Hepatic stellate cell (primary cell): ENCODE results near the gene YIF1A.
A peak's percentile ranks its signal among the peaks of the same experiment; 100 is the strongest.

ENCODE experiments used
- DNase-seq: peaks from one replicate; pipeline ENCODE4 v3.0.0; 2011; ENCODE audit warnings: low spot score

The YIF1A gene, protein sequence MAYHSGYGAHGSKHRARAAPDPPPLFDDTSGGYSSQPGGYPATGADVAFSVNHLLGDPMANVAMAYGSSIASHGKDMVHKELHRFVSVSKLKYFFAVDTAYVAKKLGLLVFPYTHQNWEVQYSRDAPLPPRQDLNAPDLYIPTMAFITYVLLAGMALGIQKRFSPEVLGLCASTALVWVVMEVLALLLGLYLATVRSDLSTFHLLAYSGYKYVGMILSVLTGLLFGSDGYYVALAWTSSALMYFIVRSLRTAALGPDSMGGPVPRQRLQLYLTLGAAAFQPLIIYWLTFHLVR

DNA sequence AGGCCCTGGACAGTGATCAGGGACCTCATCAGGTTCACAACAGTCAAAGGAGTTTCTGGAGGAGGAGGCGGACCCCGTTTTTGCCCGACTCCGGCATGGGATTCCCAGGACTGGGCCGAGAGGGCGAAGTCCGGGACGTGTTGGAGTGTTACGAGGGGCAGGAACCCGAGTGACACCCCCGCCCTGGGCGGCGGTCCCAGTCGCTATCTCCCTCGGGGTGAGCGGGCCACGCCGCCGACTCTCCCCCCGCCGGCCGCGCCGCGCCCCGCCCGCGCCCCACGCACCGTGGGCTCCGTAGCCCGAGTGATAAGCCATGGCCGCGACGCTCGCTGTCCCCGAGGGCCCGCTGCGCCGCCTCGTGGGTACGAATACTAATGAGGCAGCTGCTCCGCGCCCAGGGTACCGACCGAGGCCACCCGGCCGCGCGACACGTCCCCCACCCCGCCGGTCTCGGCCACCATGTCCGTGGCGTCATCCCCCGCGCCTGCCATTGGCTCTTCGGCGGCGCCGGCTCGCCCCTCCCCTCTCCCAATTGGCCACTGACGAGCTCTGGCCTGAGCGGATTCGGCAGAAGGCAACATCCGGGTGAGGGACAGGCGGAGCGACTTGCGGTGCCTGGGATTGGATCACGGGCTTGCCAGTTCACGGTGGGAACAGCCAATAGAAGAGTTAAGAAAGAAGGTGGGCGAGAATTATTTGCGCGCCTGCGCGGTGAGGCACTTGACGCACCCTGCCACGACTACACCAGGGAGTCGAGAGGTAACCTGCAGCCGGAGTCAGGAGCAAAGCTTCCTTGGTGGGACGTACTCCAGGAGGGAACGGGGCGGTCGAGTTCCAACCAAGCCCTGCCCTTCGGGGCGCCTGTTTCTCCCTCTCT lies at the start of gene YIF1A:
Gene YIF1A (minus strand): TSS at position 473 of the 877 bp plus-strand sequence. CDS start 158 bp downstream, at position 315.
- peak; percentile 100 for DNase-seq

DNA sequence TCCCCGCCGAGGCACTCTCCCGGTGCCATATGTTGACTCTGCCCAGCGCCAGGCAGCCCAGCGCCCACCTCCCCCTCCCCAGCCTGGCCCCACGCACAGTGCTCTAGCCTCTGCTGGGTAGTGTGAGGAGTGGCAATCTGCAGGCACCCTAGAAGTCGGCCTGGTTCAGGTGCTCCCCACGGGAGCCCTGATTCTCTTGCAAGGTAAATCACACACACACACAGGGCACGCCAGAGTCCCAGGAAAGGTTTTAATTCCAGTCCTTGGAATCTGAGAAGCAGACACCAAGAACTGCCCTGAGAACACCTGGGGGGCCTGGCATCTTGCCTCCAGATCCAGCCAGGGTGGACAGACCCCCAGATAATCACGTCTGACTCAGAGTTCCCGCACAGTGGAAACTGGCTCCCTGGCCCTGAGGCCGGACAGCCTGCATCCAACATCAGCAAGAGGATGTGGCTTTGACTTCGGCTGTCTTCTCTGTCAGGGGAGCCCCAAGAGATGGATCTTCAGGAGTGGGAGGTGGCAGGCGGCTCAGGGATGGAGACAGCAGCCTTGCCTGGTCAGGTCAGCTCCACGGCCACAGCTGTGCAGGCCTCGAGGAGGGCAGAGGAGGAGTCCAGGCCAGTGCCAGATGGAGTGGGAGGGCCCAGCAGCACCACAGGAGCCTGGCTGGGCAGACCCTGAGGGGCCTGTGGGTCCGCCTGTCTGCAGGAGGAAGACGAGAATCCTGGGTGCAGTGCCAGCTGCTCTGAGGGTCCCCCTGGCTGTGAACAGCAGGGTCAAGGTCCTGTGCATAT lies 48.4 kb upstream of the YIF1A start:
- DNase-seq = no peak

DNA sequence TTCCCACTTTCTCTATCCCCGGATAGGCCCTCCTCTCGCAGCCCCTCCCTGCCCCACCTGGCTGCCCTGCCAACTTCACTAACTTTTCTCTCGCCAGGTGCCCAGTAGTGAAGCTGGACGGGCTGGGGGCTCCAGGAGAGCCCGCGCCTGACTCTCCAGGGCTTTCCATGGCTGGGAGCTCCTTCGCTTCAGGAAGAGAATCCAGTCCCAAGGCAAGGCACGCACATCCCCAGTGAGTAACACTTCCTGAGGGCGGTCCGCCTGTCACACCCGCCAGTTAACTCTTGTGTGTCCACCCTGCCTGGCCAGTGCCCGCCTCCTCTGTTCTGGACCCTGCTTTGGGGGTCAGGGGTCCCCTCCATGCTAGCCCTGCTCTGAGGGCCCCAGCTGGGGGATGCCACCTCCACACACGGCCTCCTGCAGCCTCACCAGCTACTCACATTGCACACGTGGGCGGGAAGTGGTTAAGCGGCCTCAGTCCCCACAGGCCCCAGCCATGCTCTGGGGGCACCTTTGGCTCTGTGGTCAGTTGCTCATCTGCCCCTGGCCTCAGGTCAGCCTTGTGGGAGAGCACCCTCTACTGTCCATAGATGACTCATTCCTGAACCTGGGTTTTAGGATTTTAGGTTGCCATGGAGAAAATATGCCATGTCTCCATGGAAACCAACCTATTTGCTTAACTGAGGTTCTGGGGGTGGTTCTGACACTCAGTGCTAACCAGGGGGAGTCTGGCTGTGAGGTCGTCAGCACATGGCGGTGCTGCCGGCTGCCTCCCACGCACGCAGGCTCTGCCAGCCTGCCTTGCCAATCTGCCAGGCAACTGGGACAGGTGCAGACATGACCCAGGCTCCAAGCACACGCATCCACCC lies 47.5 kb upstream of the YIF1A start, which contains the start of gene RIN1:
Gene RIN1 (minus strand): TSS at position 201 of the 869 bp plus-strand sequence. CDS start 32 bp downstream, at position 169.
- peak; percentile 100 for DNase-seq

DNA sequence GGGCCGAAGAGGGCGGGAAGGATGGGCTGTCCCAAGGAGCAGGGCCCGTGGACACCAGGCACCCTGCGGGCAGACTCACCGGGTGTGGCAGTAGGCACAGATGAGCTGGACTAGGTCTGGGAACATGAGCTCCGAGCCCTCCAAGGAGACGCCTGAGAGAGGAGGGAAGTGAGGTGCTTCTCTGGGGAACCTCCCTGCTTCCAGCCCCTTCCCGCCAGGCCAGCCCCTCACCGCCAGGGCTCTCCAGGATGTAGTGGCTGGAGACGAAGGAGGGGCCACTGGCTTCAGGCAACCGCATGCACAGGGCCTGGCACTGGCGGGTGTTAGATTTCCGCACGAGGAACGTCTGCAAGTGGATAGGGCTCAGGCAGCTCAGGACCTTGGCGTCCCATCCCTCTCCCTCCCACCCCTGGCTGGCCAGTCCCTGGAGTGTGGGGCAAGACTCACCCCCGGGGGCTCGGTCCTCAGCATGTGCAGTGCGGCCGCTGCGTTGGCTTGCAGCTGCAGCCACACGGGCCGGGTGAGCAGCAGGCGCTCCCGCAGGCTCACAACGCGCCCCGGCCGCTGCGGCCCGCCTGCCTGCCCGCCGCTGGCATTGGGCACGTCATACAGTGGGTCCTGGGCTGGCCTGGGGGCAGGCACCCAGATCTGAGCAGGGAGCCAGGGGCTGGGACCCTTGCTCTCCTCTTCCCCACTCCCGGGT lies 46.7 kb upstream of the YIF1A start:
- DNase-seq = peak; percentile 75

DNA sequence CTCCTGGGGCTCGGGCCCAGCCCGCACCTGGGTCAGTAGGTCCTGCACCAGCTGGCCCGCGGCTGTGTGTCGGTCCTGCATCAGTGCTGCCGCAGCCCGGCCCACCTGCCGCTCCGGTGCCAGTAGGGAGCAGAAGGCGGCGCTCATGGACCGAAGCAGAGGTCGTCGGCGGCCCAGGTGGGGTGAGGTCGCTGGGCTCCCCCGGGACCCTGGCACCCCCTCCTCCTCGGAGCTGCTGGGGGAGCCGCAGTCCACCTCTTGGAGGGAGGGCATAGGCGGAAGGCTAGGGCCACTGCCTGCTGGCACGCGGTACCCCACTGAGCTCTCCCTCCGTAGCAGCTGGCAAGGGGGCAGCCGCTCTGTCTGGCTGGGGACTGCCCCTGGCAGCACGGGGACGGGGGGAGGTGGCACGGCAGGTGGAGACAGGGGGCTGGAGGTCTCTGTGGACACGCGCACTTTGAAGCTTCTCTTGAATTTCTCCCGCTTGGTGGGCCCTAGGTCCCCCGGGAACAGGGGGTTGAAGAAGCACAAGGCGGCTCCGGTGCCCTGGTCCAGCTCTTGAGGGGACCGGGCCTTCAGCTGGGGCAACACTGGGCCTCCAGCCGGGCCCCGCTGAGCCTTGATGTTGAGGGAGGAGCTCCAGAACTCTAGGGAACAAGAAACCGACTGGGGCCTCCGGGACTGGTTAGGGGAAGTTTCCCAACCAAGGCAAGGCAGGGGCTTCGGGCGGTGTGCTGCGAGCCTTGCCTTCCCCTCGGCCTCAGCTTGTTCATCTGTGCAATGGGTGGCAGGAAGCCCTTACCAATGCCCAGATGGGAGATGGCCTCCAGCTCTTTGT lies 45.9 kb upstream of the YIF1A start:
- no peak for DNase-seq

DNA sequence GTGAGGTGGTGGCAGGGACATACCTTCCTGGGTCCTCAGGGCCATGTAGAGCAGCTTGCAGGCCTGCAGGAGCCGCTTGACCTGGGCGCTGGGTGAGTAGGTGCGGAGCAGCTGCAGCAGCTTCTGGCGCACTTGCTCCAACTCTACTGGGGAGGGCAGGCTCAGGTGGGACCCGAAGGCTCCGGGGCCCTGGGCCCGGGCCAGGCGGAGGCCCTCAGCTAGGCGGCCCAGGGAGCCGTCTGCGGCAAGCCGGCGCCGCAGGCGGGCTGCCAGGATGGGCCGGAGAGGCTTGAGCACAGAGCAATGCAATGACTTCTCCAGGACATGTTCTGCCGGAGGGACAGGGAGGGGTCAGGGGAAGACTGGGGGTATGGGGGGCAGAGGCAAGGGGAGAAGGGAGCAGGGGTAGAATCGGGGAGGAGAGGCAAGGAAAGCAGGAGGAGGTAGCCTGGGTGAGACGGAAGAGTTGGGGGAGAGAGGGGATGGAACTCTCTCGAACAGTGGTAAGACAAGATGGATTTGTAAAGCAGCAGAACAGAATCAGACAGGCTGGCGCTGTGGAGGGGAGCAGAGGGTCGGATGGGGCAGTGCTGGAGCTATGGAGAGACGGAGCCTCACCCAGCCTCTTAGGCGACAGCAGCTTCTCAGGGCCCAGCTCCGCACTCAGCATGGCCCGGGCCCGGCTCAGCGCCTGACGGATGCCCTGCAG lies 45.1 kb upstream of the YIF1A start:
- DNase-seq = no peak

DNA sequence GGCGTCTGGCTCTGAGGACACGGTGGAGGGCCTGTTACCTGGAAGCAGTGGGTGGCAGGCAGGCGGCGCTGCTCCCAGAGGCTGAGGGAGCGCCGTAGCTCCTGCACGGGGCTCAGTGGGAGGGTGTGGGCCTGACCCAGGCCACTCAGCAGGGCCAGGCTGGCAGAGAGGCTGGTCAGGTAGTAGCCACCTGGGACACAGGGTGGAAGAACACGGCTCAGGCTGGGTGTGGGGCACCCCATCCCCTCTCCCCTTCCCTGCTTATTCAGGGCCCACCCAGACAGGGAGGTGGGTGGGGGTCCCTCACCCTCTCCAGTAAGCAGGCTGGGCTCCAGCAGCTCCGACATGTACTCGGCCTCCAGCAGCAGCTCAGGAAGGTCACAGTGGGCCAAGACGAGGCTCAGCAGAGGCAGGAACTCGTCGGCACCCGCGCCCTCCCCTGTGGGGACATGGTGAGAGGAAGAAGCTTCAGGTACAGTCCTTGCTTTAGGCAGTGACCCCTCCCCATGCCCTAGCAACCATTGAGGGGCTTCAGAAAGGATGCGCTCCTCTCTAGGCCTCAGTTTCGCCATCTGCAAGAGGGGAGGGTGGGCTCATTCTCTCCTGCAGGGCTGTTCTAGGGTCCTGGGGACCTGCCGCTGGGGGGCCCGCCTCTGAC lies 44.4 kb upstream of the YIF1A start:
- DNase-seq = no peak

DNA sequence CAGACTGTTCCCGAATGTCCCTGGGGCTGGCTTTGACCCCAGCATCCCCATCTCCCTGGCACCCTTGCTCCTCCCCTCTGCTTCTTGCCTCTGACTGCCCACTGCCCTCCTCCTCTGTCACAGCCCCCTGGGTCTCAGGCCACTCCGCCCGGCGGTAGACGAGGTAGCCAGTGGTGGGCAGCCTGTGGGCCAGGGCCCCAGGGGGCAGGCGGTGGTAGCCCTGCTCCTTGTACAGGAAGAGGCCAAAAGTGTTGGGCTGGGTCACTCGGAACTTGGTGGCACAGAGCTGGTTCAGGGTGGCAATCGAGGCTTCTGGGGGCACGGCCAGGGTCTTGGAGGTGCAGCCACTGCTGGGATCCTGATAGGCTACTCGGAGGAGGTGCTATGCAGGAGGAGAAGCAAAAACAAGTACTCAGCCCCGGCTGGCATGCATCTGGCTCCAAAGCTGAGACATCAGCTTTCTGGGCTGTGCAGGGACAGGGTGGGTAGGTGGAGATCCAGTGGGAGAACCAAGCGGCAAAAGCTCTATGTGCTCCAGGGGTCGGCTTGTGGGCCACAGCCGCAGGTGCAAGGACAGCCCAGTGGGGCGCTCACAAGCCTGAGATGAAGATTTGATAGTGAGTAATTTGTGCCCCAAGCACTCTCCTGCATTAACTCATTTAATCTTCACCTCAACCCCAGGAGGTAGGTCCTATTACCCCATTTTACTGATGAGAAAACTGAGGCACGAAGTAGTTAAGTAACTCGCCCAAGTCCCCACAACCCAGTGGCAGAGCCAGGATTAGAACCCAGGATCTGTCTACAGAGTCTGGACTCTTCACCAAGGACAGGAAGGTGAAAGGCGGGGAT lies 43.7 kb upstream of the YIF1A start:
- DNase-seq = no peak

DNA sequence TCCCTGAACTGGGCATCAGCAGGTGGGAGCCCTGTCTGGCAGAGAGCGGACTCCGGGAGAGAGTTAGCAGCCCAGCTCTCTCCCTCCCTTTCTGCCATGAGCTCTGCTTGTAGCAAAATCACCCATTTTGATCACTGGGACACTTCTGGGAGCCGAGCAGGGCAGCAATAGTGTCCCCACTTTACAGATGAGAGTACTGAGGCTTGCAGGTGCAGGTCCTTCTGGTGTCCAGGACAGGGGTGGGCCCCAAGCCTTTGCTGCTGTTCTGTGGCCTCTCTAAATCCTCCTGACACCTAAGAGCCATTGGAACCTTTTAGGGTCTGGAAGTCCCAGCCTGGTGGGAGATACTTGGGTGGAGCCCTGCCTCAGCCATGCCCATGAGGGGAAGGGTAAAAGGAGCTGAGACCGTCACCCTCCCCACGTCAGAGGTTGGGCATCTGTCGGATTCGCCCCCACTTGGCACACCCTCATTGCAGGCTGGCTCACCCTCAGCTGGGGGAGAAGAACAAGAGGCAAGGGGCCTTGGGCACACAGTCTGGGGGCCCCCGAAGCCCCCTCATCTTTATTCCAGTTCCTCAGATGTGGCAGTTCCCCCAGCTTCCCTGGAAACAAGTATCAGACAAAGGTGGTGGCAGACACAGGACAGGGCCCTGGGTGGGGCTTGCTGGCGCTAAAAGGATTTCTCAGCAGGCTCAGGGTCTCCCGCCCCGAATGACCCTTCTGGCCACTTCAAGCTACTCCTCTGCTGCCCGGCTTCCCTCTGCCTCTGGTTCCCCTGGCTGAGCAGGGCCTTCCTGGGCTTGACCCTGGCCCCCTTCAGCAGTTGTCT lies 42.8 kb upstream of the YIF1A start:
- no peak for DNase-seq

DNA sequence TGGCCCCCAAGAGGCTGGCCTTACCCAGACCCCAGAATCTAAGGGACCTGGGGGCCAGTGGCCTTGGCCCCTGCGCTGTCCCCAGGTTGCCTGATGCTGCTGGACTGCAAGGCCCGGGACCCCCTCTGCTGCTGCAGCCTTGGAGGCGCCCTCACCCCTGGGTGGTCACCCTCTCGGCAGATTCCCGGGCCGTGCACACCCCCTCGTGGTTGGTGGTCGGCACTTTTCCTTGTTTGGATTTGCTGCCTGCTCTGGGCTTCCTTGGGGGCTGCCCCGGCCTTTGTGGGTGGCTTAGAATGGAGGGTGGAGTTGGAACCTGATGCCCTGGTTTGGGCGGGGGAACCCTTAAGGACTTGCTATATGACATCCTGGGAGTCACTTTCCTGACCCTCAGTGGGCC lies 42.0 kb upstream of the YIF1A start:
- DNase-seq = no peak

DNA sequence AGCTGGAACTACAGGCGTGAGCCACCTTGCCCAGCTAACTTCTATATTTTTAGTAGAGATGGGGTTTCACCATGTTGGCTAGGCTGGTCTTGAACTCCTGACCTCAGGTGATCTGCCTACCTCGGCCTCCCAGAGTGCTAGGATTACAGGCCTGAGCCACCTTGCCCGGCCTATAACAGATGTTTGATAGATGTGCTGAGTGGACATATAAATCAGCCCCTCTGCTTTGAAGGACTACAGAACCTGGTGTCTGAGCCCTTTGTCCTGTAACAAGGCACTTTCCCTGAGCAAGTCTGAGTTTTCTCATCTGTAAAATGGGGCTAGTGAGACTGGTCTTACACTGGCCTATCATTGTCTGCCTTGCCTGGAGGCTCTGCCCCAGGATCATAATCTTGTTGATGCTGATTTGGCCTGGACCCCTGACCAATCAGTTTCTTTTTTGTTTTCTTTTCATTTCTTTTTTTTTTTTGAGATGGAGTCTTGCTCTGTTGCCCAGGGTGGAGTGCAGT lies 40.3 kb upstream of the YIF1A start:
- no peak for DNase-seq

DNA sequence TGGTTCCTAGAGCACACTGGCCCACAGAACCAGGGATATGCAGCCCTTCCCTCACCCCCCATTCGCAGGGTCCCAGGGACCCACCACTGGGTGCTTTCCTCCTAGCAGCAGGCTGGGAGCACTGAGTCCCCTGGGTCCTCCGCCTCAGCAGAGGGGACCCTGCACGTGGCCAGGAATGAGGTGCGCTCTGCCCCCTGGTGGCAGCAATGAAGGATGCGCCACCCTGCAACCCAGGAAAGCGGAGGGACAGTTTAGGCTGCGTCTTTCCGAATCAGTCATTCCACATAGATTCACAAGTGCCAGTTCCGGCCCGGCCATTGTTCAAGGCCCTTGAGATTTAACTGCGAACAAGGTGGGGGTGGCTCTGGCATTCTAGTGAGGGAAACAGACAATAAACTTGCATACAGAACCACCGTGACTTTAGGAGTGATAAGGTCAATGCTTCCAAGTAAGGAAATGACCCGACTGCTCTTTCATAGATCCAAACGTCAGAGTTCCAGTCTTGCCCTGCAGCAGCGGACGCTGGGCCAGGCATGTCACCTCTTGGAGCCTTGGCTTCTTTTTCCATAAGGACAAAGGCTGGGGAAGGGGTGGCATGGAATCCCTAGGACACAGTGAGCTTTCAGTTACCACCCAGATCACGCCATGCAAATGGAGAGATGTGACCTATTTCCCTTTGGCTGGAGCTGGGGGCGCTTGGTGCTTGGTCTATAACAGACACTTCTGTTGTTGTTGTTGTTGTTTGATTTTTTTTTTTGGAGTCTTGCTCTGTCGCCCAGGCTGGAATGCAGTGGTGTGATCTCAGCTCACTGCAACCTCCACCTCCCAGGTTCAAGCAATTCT lies 39.6 kb upstream of the YIF1A start:
- DNase-seq = peak; percentile 89

DNA sequence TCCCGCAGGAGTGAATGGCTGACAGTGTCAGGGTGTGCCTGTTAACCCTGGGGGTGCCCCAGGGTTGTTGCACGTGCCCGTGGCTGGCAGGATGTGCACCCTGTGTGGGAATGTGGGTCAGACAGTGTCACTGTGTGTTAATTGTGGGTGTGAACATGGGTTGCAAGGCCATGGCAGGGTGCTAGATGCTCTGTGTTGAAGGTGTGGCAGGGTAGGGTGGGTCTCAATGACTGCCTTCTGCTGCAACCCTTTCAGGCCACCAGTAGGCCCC lies 39.0 kb upstream of the YIF1A start:
- DNase-seq = no peak

DNA sequence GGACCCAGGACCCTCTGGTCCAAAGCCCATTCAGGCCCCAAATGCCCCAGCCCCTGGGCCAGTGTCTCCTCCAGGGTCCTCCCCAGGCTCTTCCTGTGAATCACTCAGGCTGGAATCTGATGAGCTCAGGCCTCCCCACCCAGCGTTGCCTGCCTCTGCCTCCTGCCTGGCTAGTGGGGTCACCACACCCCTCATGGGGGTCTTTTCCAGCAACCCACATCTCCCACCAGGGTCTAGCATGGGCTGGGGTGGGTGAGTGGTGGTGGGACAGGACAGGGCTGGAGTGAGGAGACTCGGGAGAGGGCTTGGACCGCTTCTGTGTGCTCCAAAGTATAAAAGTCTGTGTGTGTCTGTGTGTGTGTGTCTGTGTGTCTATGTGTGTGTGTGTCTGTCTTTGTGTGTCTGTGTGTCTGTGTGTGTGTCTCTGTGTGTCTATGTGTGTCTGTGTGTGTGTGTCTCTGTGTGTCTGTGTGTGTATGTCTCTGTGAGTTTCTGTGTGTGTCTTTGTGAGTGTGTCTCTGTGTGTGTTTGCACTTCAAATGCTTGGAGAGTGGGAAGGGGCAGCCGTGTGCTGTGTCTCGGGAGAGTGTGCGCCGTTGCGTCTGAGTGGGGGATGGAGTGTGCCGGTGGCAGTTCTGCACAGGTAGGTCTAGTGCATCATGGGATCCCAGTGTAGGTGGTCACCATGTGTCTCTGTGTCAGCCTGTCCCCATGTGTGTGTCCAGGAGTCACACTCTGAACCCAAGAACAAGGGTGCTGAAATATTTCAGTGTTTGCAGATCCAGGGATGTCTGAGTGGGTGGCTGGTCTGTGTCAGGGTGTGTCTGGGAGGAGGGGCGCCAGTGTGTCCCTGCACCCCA lies 38.5 kb upstream of the YIF1A start:
- DNase-seq = peak; percentile 81
